Activated naive CD4-positive, alpha-beta T cell treated with anti-CD3 and anti-CD28 coated beads, Interleukin-2, amount 50 U/mL, for 24 hours (primary cell): ENCODE results near the gene SULT1C3.

Experiments used
- H3K27ac Mint-ChIP-seq: one replicate; pipeline ENCODE4 v1.8.0; 2021; ENCODE audit warnings: mild to moderate bottlenecking, mixed read lengths
- H3K27me3 Mint-ChIP-seq: one replicate; pipeline ENCODE4 v1.8.0; 2021; ENCODE audit warnings: mixed read lengths
- H3K36me3 Mint-ChIP-seq: one replicate; pipeline ENCODE4 v1.8.0; 2021; ENCODE audit warnings: mixed read lengths
- H3K4me1 Mint-ChIP-seq: one replicate; pipeline ENCODE4 v1.8.0; 2021; ENCODE audit warnings: mixed read lengths
- H3K4me3 Mint-ChIP-seq: one replicate; pipeline ENCODE4 v1.8.0; 2021; ENCODE audit warnings: mild to moderate bottlenecking, mixed read lengths
- H3K9me3 Mint-ChIP-seq: one replicate; pipeline ENCODE4 v1.8.0; 2021; ENCODE audit warnings: mixed read lengths

SULT1C3 gene

DNA sequence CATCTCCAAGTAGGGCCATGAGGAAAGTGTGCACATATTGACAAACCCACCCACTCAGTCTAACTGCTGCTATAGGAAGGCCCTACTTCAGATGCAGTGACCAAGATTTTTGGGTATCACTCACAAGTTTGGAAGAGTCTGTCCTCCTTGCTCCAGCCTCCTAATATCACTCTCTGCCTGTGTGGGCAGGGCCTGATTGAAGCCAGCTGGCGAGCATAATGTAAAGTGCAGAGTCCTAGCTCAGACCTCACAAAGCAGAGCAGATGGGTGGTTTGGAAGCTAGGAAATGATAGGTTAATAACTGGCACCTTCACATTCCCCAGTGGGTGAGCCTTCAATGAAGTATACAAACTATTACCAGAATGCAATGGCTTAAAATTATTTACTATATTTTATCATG is 11.2 kb upstream of the SULT1C3 start:
- peaks cover 2% of the 10 kb centered on the region for H3K36me3 Mint-ChIP-seq
- no peak overlapping the region for H3K4me3 Mint-ChIP-seq
- no peaks in the 10 kb centered on the region for H3K4me1 Mint-ChIP-seq
- H3K27me3 Mint-ChIP-seq = peaks cover 6% of the 10 kb centered on the region
- H3K9me3 Mint-ChIP-seq = peaks cover 16% of the 10 kb centered on the region
- H3K27ac Mint-ChIP-seq = no peak overlapping the region

DNA sequence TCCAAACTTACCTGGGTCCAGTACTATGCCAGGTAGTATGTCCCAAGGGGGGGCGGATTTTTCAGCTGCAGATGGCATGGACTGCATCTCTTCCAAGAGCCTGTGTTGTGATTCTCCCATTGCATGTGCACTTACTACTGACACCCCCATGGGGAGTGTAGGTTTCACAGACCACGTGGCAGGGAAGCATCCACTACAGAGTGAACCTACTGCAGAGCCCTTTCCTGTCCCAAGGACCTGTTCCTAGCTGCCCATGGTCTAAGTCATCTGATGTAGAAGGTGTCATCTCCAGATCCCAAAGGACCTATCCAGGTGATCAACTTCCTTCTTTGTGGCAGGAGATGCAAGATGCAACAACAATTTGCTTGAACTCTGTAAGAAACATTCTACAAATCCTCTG is 9.9 kb upstream of the SULT1C3 start:
- no peaks in the 10 kb centered on the region for H3K4me1 Mint-ChIP-seq
- H3K36me3 Mint-ChIP-seq = no peaks in the 10 kb centered on the region
- H3K27ac Mint-ChIP-seq = no peak overlapping the region
- H3K9me3 Mint-ChIP-seq = peaks cover 13% of the 10 kb centered on the region
- H3K27me3 Mint-ChIP-seq = peaks cover 6% of the 10 kb centered on the region
- H3K4me3 Mint-ChIP-seq = no peak overlapping the region

DNA sequence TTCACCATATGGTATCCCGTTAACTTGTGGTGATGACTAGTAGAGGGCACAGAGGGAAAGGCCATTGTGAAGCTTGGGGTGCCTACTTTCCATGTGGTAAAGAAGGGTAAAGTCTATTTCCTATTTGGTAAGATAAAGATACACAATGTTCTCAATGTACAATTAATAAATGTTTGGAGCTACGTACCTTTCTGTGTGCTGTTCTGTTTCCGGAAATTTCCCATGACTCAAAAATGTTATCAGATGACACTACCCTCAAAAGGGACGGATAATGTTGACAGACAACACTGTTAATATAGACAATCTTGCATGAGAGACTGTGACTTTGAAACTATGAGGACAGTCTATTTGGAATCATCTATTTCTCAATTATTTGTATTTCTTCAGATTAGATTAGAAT is 4.2 kb upstream of the SULT1C3 start:
- no peaks in the 10 kb centered on the region for H3K4me1 Mint-ChIP-seq
- H3K4me3 Mint-ChIP-seq = no peak overlapping the region
- peaks cover 16% of the 10 kb centered on the region for H3K9me3 Mint-ChIP-seq
- H3K36me3 Mint-ChIP-seq = no peaks in the 10 kb centered on the region
- H3K27ac Mint-ChIP-seq = no peak overlapping the region
- no peaks in the 10 kb centered on the region for H3K27me3 Mint-ChIP-seq

DNA sequence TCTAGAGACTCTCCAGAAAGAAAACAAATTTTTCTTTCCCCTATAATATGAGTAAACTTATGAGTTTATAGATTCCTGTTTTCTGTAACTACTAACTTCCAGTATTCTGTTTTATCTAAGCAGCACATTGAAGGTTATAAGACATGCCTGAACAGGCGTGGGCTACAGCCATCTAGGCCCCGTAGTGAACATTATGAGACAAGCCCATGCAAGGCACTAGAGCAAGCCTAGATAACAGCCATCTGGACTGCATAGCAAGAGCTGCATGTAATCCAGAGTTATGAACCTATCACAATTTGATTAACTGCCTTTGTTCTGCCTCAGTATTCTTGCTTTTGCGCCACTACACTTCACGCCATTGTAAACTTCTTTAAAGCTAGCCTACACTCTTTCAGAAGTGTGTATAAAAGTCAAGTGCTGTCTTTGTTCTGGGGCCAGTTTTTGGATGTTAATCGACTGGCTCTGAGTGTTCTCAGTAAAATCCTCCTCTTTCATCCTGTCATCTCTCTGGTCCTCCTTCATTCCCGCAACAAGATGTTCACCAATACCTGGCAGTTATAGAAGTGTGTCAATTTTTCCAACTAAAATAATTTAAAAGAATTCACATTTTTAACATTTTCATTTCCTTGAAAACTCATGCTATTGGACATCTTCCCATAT is 3.0 kb upstream of the SULT1C3 start:
- Mint-ChIP-seq H3K27me3 (peaks cover 2% of the 10 kb centered on the region), H3K4me3 (no peak overlapping the region), H3K9me3 (peaks cover 16% of the 10 kb centered on the region), H3K27ac (no peak overlapping the region), H3K36me3 (no peaks in the 10 kb centered on the region), H3K4me1 (no peaks in the 10 kb centered on the region)

DNA sequence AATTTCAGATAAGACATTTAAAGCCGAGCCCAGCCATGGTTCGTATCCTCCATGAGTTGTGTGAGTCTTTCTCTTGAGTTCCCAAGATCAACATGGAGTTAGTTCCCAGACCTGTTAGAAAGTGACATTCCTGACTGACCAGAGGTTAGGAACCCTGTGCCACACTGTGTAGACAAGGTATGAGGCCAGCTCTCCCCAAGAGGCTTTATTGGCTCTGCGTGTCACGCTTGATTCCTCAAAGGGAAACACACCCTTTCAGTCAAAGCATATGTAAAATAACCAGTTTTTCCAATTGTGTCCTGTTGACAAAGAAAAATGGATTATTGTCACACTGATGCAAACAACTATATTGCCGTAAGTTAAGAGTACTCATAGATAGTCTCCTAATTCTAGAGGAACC is 1.2 kb downstream of the SULT1C3 start:
- Mint-ChIP-seq H3K4me3 (no peak overlapping the region), H3K9me3 (peaks cover 3% of the 10 kb centered on the region), H3K36me3 (no peaks in the 10 kb centered on the region), H3K27me3 (peaks cover 4% of the 10 kb centered on the region), H3K4me1 (no peaks in the 10 kb centered on the region), H3K27ac (no peak overlapping the region)

DNA sequence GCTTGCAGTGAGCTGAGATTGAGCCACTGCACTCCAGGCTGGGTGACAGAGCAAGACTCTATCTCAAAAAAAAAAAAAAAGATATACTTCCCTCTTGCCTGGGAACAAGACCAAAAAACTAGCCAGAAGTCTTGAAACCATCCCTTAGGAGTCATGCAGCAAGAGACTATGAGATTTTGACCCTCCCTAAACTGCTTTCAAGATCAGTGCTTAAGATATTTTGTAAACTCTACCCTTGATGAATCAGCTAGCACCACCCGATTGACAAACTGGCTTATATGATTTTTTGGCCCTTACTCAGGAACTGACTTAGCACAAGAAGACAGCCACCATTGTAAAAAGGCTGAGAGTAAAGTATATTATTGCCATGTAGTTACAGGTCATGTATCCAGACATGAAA is 3.8 kb downstream of the SULT1C3 start:
- Mint-ChIP-seq H3K27me3 (peaks cover 7% of the 10 kb centered on the region), H3K4me3 (no peak overlapping the region), H3K27ac (no peak overlapping the region), H3K4me1 (no peaks in the 10 kb centered on the region), H3K36me3 (no peaks in the 10 kb centered on the region), H3K9me3 (peaks cover 6% of the 10 kb centered on the region)

DNA sequence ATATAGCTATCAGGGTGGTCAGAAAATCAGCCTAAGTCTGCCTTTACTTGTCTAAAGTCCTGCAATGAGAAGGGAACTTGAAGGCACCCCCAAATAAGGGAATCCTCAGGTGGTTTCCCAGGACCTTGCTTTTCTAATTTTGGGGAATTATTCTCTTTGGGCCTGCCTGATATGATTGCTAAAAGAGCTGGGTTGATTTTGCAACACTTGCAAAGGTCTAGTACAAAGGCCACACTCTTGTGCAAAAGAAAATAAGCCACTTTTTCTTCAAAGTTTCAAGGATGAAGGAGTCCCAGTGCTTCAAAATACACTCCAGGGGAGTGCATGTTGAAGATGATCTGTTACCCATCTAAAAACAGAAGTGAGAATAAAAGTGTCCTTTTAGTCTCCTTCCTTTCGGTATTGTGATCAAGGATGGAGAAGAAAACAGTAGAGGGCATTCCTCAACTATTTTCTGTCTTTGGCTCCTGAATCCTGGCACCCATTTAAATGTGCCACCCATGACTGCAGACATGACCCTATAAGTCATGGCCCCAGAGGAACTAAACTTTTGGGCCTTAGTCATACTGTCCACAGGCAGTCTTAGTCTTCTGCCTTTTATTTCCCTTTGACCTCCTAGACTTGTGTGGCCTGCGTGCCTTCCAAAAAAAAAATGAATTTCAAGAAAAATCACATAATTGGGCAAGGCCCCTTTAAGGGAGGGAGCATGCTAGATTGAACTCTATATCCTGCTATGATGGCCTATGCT is 5.1 kb downstream of the SULT1C3 start:
- peaks cover 6% of the 10 kb centered on the region for H3K9me3 Mint-ChIP-seq
- peaks cover 7% of the 10 kb centered on the region for H3K27me3 Mint-ChIP-seq

DNA sequence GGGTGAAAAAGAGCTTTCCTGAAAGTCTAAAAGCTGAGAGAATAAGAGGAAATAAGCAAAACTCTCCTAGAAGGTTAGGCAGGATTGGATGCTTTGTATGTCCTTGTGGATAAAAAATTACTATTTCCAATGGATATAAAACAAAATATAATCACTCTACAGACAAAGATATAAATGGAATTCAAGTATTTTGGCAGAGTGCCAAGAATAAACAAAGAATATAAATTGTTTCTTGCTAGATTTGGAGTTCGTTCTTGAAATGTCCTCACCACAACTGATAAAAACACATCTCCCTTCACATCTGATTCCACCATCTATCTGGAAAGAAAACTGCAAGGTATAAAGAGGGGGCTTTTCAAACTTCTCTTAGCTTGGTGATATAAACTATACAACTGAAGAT is 13.3 kb downstream of the SULT1C3 start:
- Mint-ChIP-seq H3K4me1 (no peaks in the 10 kb centered on the region), H3K36me3 (no peaks in the 10 kb centered on the region), H3K27ac (no peak overlapping the region), H3K27me3 (peaks cover 7% of the 10 kb centered on the region), H3K9me3 (no peaks in the 10 kb centered on the region), H3K4me3 (no peak overlapping the region)

More for the DNA sequence above, 5.1 kb downstream of the SULT1C3 start:
- no peaks in the 10 kb centered on the region for H3K4me1 Mint-ChIP-seq
- no peak overlapping the region for H3K27ac Mint-ChIP-seq
- no peaks in the 10 kb centered on the region for H3K36me3 Mint-ChIP-seq
- no peak overlapping the region for H3K4me3 Mint-ChIP-seq

DNA sequence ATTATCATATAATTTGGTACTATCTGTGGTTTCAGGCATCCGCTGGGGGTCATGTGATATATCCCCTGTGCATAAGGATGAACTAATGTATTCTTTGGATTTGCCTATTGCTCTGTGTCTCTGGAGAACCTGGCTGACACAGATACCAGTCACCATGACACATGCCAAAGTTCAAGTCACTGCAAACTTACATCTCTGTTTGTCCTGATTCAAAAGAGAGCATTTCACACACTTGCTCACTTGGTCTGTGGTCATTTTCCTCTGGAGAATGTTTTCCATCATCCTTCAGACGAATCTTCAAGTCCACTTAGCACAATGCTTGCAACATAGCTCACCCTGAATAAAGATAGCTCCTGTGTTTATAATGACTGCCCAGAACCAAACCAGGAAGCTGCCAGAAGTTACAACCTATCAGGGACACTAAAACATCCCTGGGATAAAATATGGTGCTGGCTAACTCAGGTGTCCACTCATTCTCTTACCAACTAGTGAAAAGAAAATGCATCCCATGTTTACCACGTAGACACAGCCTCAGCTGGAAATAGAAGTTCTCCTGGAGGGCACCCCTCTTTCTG is 18.1 kb downstream of the SULT1C3 start:
- H3K27ac Mint-ChIP-seq = no peak overlapping the region
- H3K36me3 Mint-ChIP-seq = no peaks in the 10 kb centered on the region
- H3K4me3 Mint-ChIP-seq = no peak overlapping the region
- no peaks in the 10 kb centered on the region for H3K9me3 Mint-ChIP-seq
- H3K4me1 Mint-ChIP-seq = no peaks in the 10 kb centered on the region
- peaks cover 6% of the 10 kb centered on the region for H3K27me3 Mint-ChIP-seq

DNA sequence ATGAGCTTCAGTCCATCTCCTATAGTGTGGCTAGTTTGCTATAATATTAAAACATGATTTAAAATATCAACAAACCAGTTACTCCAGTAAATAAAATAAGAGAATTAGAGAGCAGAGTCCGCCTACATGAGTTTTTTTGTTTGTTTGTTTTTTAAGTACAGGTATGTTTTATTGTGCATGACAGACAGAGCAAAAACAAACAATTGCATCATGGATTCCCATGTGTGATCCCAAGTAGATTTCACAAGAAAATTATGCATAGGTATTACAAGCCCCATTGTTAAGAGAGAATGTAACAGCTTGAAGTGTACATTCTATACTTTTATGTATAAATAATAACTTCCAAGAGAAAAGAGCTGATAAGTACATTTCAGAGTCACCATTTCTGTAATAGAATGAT is 21.0 kb downstream of the SULT1C3 start:
- no peaks in the 10 kb centered on the region for H3K9me3 Mint-ChIP-seq
- H3K27ac Mint-ChIP-seq = no peak overlapping the region
- peaks cover 5% of the 10 kb centered on the region for H3K27me3 Mint-ChIP-seq
- H3K4me1 Mint-ChIP-seq = no peaks in the 10 kb centered on the region
- H3K36me3 Mint-ChIP-seq = no peaks in the 10 kb centered on the region
- H3K4me3 Mint-ChIP-seq = no peak overlapping the region

DNA sequence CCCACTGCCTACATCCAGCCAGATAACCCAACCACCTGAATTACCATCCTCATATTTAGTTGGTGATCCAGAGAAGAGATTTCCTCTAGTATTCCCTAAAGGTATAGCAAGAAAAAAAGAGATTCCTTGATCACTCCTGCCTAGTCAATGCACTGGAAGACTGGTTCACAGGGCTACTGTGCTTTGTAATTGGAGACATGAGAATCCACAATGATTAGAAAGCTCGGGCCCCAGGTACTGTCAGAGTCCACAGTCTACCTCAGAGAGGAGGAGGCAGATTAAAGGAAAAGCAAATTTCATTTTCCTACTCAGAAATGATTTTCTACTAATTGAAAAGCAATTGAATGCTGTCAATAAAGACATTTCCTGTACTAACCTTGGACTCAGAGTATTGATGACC is 22.3 kb downstream of the SULT1C3 start:
- no peak overlapping the region for H3K27ac Mint-ChIP-seq
- no peak overlapping the region for H3K4me3 Mint-ChIP-seq
- H3K4me1 Mint-ChIP-seq = no peaks in the 10 kb centered on the region
- H3K36me3 Mint-ChIP-seq = no peaks in the 10 kb centered on the region
- peaks cover 8% of the 10 kb centered on the region for H3K27me3 Mint-ChIP-seq
- H3K9me3 Mint-ChIP-seq = no peaks in the 10 kb centered on the region

DNA sequence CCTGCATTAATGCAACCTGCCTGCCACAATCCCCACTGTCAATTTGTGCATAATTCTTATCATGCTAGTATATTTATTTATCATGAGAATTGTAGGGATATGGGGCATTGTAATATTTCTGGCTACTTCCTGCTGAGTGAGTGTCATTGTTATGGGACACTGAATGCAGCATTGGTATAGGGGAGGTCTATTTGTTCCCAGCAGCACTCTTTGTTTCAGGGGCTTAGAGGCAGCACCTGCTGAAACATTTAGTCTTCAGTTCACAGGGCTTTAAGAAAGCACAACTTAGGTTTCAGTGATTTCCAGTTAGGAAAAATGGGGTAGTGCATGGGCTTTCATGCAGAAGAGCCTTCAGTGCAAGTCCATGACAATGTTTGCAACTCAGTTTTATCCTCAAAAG is 23.6 kb downstream of the SULT1C3 start:
- Mint-ChIP-seq H3K36me3 (no peaks in the 10 kb centered on the region), H3K9me3 (no peaks in the 10 kb centered on the region), H3K27me3 (peaks cover 7% of the 10 kb centered on the region), H3K4me3 (no peak overlapping the region), H3K27ac (no peak overlapping the region), H3K4me1 (no peaks in the 10 kb centered on the region)

DNA sequence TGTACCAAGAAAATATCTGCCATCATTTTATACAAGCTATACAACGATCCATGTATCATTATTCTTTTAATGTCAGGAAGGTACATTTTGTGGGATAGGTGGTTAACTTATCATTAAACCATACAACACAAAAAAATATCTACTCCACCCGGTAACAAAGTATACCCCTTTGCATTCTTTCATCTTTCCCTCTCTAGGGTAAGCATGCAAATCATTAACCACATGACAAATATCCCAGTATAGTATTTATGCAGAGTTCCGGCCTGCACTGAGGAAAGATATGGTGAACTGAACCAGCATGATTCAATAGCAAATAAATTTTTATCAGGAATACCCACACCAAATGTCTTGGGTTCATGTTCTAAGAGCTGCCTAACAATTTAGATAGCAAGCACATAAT is 26.4 kb downstream of the SULT1C3 start:
- H3K27me3 Mint-ChIP-seq = peaks cover 13% of the 10 kb centered on the region
- H3K4me3 Mint-ChIP-seq = no peak overlapping the region
- H3K9me3 Mint-ChIP-seq = no peaks in the 10 kb centered on the region
- no peaks in the 10 kb centered on the region for H3K4me1 Mint-ChIP-seq
- no peak overlapping the region for H3K27ac Mint-ChIP-seq
- H3K36me3 Mint-ChIP-seq = no peaks in the 10 kb centered on the region

DNA sequence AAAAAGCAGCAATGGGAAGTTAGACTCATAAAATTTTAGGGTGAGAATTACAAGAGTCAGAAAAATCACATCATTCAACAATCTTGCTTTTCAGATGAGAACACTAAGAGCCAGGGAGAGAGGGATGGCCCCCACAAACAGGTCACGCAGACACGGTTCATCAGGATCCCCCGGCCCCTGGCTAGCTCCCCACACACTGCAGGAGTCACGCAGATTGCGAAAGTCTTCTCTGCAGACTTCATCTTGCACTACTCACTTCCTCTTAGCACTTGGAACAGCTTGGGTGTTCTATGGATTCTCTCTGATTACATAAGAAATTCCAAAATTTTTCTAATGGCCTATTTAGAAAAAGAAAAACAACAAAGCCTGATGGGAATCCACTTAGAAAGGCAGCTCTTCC is 27.3 kb downstream of the SULT1C3 start:
- no peaks in the 10 kb centered on the region for H3K4me1 Mint-ChIP-seq
- H3K27me3 Mint-ChIP-seq = peaks cover 12% of the 10 kb centered on the region
- H3K27ac Mint-ChIP-seq = no peak overlapping the region
- no peak overlapping the region for H3K4me3 Mint-ChIP-seq
- no peaks in the 10 kb centered on the region for H3K9me3 Mint-ChIP-seq
- H3K36me3 Mint-ChIP-seq = no peaks in the 10 kb centered on the region

DNA sequence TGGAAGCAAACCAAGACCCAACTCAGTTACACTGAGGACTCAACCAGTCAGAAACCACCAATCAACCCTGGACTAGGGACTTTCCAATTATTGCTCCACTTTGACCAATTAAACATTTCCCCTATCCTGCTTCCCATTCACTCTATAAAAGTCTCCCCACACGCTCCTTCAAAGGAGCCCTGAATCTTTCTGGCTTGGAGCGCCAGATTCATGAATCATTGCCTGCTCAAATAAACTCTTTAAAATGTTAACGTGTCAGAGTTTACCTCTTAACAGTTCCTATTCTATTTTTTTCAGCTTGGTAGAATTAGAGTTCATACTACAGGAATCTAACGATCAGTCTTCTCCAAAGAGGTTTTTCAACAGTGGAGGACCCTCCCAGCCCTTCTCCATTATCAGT is 28.2 kb downstream of the SULT1C3 start:
- Mint-ChIP-seq H3K9me3 (no peaks in the 10 kb centered on the region), H3K36me3 (no peaks in the 10 kb centered on the region), H3K27me3 (peaks cover 12% of the 10 kb centered on the region)

DNA sequence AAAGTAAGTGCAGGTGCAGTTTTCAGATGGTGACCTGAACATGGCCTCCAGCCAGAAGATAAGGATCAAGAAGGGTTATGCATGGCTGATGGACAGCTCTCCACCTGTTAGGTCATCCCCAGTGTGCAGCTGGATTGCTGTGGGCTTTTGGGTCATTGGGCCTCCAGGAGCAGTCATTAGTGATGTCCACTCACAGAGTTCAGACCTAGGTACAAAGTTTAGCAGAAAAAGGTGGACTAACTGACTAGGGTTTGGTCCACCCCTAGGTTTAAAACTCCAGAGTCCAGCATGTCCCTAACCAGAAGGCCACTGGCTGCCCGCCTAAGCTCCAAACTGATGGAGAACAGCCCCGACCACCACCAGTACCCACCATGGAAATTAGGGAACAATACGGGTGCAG is 30.6 kb downstream of the SULT1C3 start:
- no peaks in the 10 kb centered on the region for H3K9me3 Mint-ChIP-seq
- H3K36me3 Mint-ChIP-seq = no peaks in the 10 kb centered on the region
- no peak overlapping the region for H3K4me3 Mint-ChIP-seq
- H3K4me1 Mint-ChIP-seq = no peaks in the 10 kb centered on the region
- peaks cover 13% of the 10 kb centered on the region for H3K27me3 Mint-ChIP-seq
- H3K27ac Mint-ChIP-seq = no peak overlapping the region

More for the DNA sequence above, 28.2 kb downstream of the SULT1C3 start:
- H3K27ac Mint-ChIP-seq = no peak overlapping the region
- no peak overlapping the region for H3K4me3 Mint-ChIP-seq
- H3K4me1 Mint-ChIP-seq = no peaks in the 10 kb centered on the region
